ENCODE measurements around the gene PLN. TPM values are rescaled to one million over a fixed set of nuclear protein-coding genes. Genes with fewer than 3 reads are reported as not detected.

The PLN gene
- total and polyA plus RNA-seq, 9 donors, result 1.5 to 110 (median 18.0) TPM

DNA sequence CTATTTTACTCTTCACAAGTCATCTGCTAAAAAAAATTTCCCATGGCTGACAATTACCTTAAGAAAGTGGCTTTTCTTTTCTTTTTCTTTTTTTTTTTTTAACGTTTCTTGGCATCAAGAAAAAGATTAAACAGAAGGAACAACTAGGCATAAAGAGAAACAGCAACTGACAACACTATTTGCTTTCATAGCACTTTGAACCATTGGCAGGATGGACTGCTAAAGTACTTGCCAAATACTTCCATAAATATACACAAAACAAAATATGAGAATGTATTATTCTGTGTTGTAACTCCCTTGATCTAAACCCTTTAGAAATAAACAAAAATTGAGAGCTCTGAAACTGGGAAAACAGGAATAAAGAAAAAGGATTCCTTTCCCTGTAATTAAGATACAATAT is 20.0 kb upstream of the PLN start:
- intact Hi-C loops (cut with DNase I), result no loop called here
- 0 to 12% (median 5%) methylated on average over 1 of the region's 1 CpG for WGBS, 3 donors
- Histone ChIP-seq H3K36me3 (no peaks in the 10 kb centered on the region), H3K4me3 (no peak overlapping the region), H3K27me3 (no peaks in the 10 kb centered on the region), H3K9me3 (no peaks in the 10 kb centered on the region), H3K4me1 (ENCODE audit: insufficient read depth) (peaks cover 6% of the 10 kb centered on the region), H3K27ac (no peak overlapping the region)
- TF ChIP-seq POLR2A (IDR thresholded peaks at IDR 0.05) (no peak), EP300 (IDR thresholded peaks at IDR 0.05) (no peak)
- TF ChIP-seq, protein P1, sequence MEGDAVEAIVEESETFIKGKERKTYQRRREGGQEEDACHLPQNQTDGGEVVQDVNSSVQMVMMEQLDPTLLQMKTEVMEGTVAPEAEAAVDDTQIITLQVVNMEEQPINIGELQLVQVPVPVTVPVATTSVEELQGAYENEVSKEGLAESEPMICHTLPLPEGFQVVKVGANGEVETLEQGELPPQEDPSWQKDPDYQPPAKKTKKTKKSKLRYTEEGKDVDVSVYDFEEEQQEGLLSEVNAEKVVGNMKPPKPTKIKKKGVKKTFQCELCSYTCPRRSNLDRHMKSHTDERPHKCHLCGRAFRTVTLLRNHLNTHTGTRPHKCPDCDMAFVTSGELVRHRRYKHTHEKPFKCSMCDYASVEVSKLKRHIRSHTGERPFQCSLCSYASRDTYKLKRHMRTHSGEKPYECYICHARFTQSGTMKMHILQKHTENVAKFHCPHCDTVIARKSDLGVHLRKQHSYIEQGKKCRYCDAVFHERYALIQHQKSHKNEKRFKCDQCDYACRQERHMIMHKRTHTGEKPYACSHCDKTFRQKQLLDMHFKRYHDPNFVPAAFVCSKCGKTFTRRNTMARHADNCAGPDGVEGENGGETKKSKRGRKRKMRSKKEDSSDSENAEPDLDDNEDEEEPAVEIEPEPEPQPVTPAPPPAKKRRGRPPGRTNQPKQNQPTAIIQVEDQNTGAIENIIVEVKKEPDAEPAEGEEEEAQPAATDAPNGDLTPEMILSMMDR (IDR thresholded peaks at IDR 0.05), result no peak
- DNase-seq, result no peak

DNA sequence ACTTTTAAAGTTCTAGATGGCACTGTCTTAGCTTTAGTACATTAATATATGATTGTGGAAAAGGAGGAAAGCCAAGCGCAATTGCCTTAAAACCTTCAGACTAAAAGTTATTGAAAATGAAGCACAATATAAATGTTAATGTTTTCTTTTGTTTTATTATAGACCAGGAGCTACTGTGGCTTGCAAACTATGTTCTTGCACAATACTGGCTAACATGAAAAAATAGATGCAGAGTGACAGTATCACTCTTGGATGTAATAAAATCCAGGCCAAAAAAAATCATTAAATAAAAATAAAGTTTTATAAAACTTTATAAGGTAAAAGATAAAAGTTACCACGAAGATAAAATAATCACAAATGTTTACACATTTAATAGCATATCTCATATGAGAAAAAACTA is 18.3 kb upstream of the PLN start:
- H3K4me3 ChIP-seq, result no peak overlapping the region
- no peaks in the 10 kb centered on the region for H3K9me3 ChIP-seq
- H3K4me1 ChIP-seq (ENCODE audit: insufficient read depth), result peaks cover 6% of the 10 kb centered on the region
- intact Hi-C loops (cut with DNase I), result no loop called here
- no peaks in the 10 kb centered on the region for H3K36me3 ChIP-seq
- no peaks in the 10 kb centered on the region for H3K27me3 ChIP-seq
- WGBS, 3 donors, result 66 to 73% (median 70%) methylated on average over 2 of the region's 2 CpGs
- DNase-seq, result no peak
- TF ChIP-seq EP300 (IDR thresholded peaks at IDR 0.05) (no peak), POLR2A (IDR thresholded peaks at IDR 0.05) (no peak)
- TF ChIP-seq, protein P1 (IDR thresholded peaks at IDR 0.05), result no peak
- H3K27ac ChIP-seq, result no peak overlapping the region

DNA sequence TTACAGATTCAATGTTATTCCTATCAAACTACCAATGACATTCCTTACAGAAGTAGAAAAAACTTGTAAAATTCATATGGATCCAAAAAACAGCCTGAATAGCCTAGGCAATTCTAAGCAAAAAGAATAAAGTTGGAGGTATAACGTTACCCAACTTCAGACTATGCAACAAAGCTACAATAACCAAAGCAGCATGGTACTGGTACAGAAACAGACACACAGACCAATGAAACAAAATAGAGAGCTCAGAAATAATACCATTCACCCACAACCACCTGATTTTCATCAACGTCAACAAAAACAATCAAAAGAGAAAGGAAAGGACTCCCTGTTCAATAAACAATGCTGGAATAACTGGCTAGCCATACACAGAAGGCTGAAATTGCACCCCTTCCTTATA is 17.2 kb upstream of the PLN start:
- peaks cover 6% of the 10 kb centered on the region for H3K4me1 ChIP-seq (ENCODE audit: insufficient read depth)
- no peak overlapping the region for H3K4me3 ChIP-seq
- TF ChIP-seq EP300 (IDR thresholded peaks at IDR 0.05), result no peak
- no peak for DNase-seq
- intact Hi-C loops (cut with DNase I), result no loop called here
- no peak overlapping the region for H3K27ac ChIP-seq
- no peaks in the 10 kb centered on the region for H3K27me3 ChIP-seq
- H3K9me3 ChIP-seq, result no peaks in the 10 kb centered on the region
- no peaks in the 10 kb centered on the region for H3K36me3 ChIP-seq
- 95 to 98% (median 96%) methylated on average over 2 of the region's 2 CpGs for WGBS, 3 donors

DNA sequence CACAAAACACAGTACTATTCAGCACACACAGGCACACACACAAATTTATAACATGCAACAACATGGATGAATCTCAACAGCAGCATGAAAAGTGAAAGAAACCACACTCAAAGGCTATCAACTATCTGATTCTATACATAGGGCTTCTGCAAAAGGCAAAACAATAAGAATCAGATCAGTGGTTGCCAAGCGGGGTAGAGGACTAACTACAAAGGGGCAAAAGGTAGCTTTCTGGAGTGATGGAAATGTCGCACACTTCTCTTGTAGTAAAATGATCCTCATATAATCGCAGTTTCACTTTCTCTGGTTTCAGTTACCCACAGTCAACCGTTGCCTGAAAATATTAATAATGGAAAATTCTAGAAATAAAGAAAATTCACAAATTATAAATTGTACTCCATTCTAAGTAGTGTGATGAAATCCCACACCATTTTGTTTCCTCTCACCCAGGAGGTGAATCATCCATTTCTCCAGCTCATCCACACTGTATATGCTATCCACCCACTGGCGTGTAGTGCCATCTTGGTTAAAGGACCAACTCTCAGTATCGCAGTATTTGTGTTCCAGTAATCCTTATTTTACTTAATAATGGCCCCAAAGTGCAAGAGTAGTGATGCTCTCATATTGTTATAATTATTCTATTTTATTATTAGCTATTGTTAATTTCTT is 12.8 kb upstream of the PLN start:
- H3K9me3 ChIP-seq, result no peaks in the 10 kb centered on the region
- 89 to 98% (median 94%) methylated on average over 6 of the region's 6 CpGs for WGBS, 3 donors
- H3K27ac ChIP-seq, result no peak overlapping the region
- no peaks in the 10 kb centered on the region for H3K36me3 ChIP-seq
- DNase-seq, result no peak
- TF ChIP-seq, protein P1 (IDR thresholded peaks at IDR 0.05), result no peak
- TF ChIP-seq POLR2A (IDR thresholded peaks at IDR 0.05), result no peak
- no peak for TF ChIP-seq EP300 (IDR thresholded peaks at IDR 0.05)
- H3K27me3 ChIP-seq, result no peaks in the 10 kb centered on the region
- H3K4me1 ChIP-seq (ENCODE audit: insufficient read depth), result no peaks in the 10 kb centered on the region
- intact Hi-C loops (cut with DNase I), result no loop called here
- no peak overlapping the region for H3K4me3 ChIP-seq

DNA sequence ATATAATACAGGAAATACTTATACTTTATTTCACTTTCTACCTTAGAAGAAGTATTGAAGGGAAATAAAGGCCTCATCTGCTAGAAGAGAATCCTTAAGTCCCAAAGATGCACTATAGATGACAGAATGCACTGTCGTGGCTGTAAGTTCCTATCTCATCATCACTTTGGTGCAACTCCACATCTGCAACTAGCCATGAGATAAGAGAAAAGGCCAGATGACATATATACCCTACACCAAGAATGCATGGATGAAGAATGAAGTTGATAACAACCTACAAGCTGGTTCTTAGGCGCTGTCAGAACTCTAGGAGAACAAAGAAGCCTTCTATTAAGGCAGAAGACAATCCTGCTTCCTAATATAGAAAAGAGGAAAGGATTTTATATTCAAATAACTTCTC is 11.6 kb upstream of the PLN start:
- no peak overlapping the region for H3K27ac ChIP-seq

More for the DNA sequence above, 11.6 kb upstream of the PLN start:
- H3K4me3 ChIP-seq, result no peak overlapping the region
- no peak for DNase-seq
- no peaks in the 10 kb centered on the region for H3K36me3 ChIP-seq
- intact Hi-C loops (cut with DNase I), result no loop called here
- H3K4me1 ChIP-seq (ENCODE audit: insufficient read depth), result no peaks in the 10 kb centered on the region
- H3K27me3 ChIP-seq, result no peaks in the 10 kb centered on the region
- WGBS, 3 donors, result 89 to 95% (median 93%) methylated on average over 2 of the region's 2 CpGs
- no peaks in the 10 kb centered on the region for H3K9me3 ChIP-seq
- TF ChIP-seq, protein P1 (IDR thresholded peaks at IDR 0.05), result no peak
- no peak for TF ChIP-seq POLR2A (IDR thresholded peaks at IDR 0.05)
- TF ChIP-seq EP300 (IDR thresholded peaks at IDR 0.05), result no peak

Measured in ovary (tissue), 9 donors.